CD4-positive, alpha-beta T cell (primary cell): ENCODE data around the gene OR12D2. TPM values are rescaled to one million over a fixed set of nuclear protein-coding genes. Genes with fewer than 3 reads are reported as not detected.
"Not testable (repeated sequence)": the region's sequence is repeated elsewhere in the genome, so short reads cannot be mapped to it uniquely, and the experiment has no call there.

Experiments used
- ATAC-seq: fragments of 200-7000 bp; cut with Tn5 transposase; one replicate; pipeline ENCODE4 v1.10.0; 2022; ENCODE audit warnings: mild to moderate bottlenecking; ENCODE audit not compliant: poor library complexity
- CTCF ChIA-PET: fragments of 350-600 bp; sonication (Branson Sonifier 250); formaldehyde crosslinking; loops from one replicate; lab custom pipeline; 2021; ENCODE audit warnings: antibody characterized with exemption, inconsistent platforms; lab: Charles Lee
- POLR2A ChIA-PET: fragments of 350-600 bp; sonication (Branson Sonifier 250); formaldehyde crosslinking; loops from one replicate; lab custom pipeline; 2021; ENCODE audit warnings: antibody characterized with exemption, inconsistent platforms; lab: Charles Lee
- DNase-seq, 14 experiments: peaks; one replicate each; pipeline ENCODE4 v3.0.0-alpha.2; 2013 to 2020; ENCODE audit warnings: mixed read lengths in 2 of 14
- H3K27ac ChIP-seq, 2 donors: one replicate each; pipeline versions ENCODE4 v1.5.1 to v1.7.0; 2013; ENCODE audit warnings: low read length in 2 of 2, low read depth in 1 of 2, mild to moderate bottlenecking in 1 of 2
- H3K27me3 ChIP-seq, 2 experiments: 1 replicate in 1 of 2; 2 replicates in 1 of 2; pipeline versions ENCODE4 v1.6.1 to v1.7.0; 2013; ENCODE audit warnings: low read length in 2 of 2, control low read depth in 1 of 2, mild to moderate bottlenecking in 1 of 2, moderate library complexity in 1 of 2; ENCODE audit not compliant: insufficient read depth in 2 of 2, control insufficient read depth in 1 of 2
- H3K36me3 ChIP-seq: one replicate; pipeline ENCODE4 v1.6.1; 2013; ENCODE audit warnings: low read length, control low read depth; ENCODE audit not compliant: insufficient read depth
- H3K4me1 ChIP-seq: one replicate; pipeline ENCODE4 v1.6.1; 2013; ENCODE audit warnings: low read length, control low read depth; ENCODE audit not compliant: insufficient read depth
- H3K4me3 ChIP-seq: one replicate; pipeline ENCODE4 v1.5.1; 2013; ENCODE audit warnings: mild to moderate bottlenecking, low read length, moderate library complexity
- H3K9me3 ChIP-seq, 2 experiments: 1 replicate in 1 of 2; 2 replicates in 1 of 2; pipeline versions ENCODE4 v1.6.1 to v1.7.0; 2013; ENCODE audit warnings: low read length in 2 of 2, mild to moderate bottlenecking in 2 of 2, control low read depth in 1 of 2, moderate library complexity in 1 of 2; ENCODE audit not compliant: control insufficient read depth in 1 of 2, insufficient read depth in 1 of 2
- H3K27ac Mint-ChIP-seq: one replicate; pipeline ENCODE4 v1.8.0; 2020; ENCODE audit warnings: mixed read lengths
- H3K27me3 Mint-ChIP-seq: one replicate; pipeline ENCODE4 v1.8.0; 2021; ENCODE audit warnings: mixed read lengths
- H3K36me3 Mint-ChIP-seq: one replicate; pipeline ENCODE4 v1.8.0; 2021; ENCODE audit warnings: low read depth, mixed read lengths
- H3K4me1 Mint-ChIP-seq: one replicate; pipeline ENCODE4 v1.8.0; 2021; ENCODE audit warnings: low read depth, mixed read lengths
- H3K4me3 Mint-ChIP-seq: one replicate; pipeline ENCODE4 v1.8.0; 2020; ENCODE audit warnings: mild to moderate bottlenecking, mixed read lengths
- H3K9me3 Mint-ChIP-seq: one replicate; pipeline ENCODE4 v1.8.0; 2020; ENCODE audit warnings: mixed read lengths
- CTCF ChIP-seq: fragments of 200-600 bp; IDR thresholded peaks from one replicate; pipeline ENCODE4 v1.8.0; 2022; ENCODE audit warnings: antibody characterized with exemption, mild to moderate bottlenecking
- intact Hi-C, 2 experiments: fragments of 100-400 bp; cut with DNase I in 1 of 2; cut with micrococcal nuclease in 1 of 2; formaldehyde crosslinking; loops; one replicate each; pipeline versions ENCODE4 v1.15.1 to v1.9.0; 2023 to 2025; cut with DNase I, micrococcal nuclease
- total RNA-seq, 174 experiments: library from RNA in 2 of 174; stranded (reverse) in 2 of 174; gene quantifications; one replicate each; pipeline ENCODE4 v1.2.3 and lab custom pipeline; 2021 to 2026

The OR12D2 gene
- total RNA-seq, 2 experiments from 2014 or later: not detected

- H3K27me3 ChIP-seq: peaks cover 4 to 32% of the 10 kb centered on the region in 2 experiments
- Mint-ChIP-seq H3K4me3 (no peak overlapping the region), H3K9me3 (no peaks in the 10 kb centered on the region), H3K4me1 (no peaks in the 10 kb centered on the region), H3K36me3 (no peaks in the 10 kb centered on the region), H3K27me3 (peaks cover 83% of the 10 kb centered on the region), H3K27ac (no peak overlapping the region)
- H3K9me3 ChIP-seq: peaks cover 0 to 4% of the 10 kb centered on the region in 2 experiments
- CTCF ChIA-PET: no interaction called here
- no peaks in the 10 kb centered on the region for H3K4me1 ChIP-seq
- TF ChIP-seq CTCF: no peak
- DNase-seq (no peak), ATAC-seq (no peak)
- H3K36me3 ChIP-seq: no peaks in the 10 kb centered on the region
- POLR2A ChIA-PET: no interaction called here
- intact Hi-C loops: no loop called here
- H3K4me3 ChIP-seq: no peak overlapping the region
- no peak overlapping the region for H3K27ac ChIP-seq
Observed at GRCh38 chr6:29424575-29424974, 29.1 kb downstream of the OR12D2 start.

GRCh38 chr6:29425075-29425474 lies 29.6 kb downstream of the OR12D2 start:
- DNase-seq (no peak), ATAC-seq (no peak)
- intact Hi-C loops: no loop called here
- CTCF ChIA-PET: no interaction called here
- no peak overlapping the region for H3K4me3 ChIP-seq
- Mint-ChIP-seq H3K36me3 (no peaks in the 10 kb centered on the region), H3K27ac (no peak overlapping the region), H3K9me3 (no peaks in the 10 kb centered on the region), H3K27me3 (peaks cover 80% of the 10 kb centered on the region), H3K4me3 (no peak overlapping the region), H3K4me1 (no peaks in the 10 kb centered on the region)
- POLR2A ChIA-PET: no interaction called here
- no peak for TF ChIP-seq CTCF
- H3K27ac ChIP-seq: no peak overlapping the region
- peaks cover 0 to 4% of the 10 kb centered on the region in 2 experiments for H3K9me3 ChIP-seq
- H3K36me3 ChIP-seq: no peaks in the 10 kb centered on the region
- H3K4me1 ChIP-seq: no peaks in the 10 kb centered on the region
- H3K27me3 ChIP-seq: peaks cover 3 to 32% of the 10 kb centered on the region in 2 experiments

- Histone ChIP-seq H3K27ac (no peak overlapping the region), H3K4me3 (no peak overlapping the region), H3K9me3 (peaks cover 0 to 4% of the 10 kb centered on the region in 2 experiments), H3K27me3 (peaks cover 3 to 25% of the 10 kb centered on the region in 2 experiments), H3K36me3 (no peaks in the 10 kb centered on the region), H3K4me1 (no peaks in the 10 kb centered on the region)
- Mint-ChIP-seq H3K27ac (no peak overlapping the region), H3K4me3 (no peak overlapping the region), H3K27me3 (peaks cover 74% of the 10 kb centered on the region), H3K36me3 (no peaks in the 10 kb centered on the region), H3K4me1 (no peaks in the 10 kb centered on the region), H3K9me3 (no peaks in the 10 kb centered on the region)
- ATAC-seq (no peak), DNase-seq (no peak)
- intact Hi-C loops: no loop called here
- ChIA-PET CTCF (no interaction called here), POLR2A (no interaction called here)
- TF ChIP-seq CTCF: no peak
Observed at GRCh38 chr6:29426654-29427053, 31.2 kb downstream of the OR12D2 start.

- CTCF ChIA-PET, H3K4me3 Mint-ChIP-seq, H3K9me3 Mint-ChIP-seq, H3K9me3 ChIP-seq, H3K27ac Mint-ChIP-seq, POLR2A ChIA-PET, H3K36me3 Mint-ChIP-seq, H3K36me3 ChIP-seq, intact Hi-C loops, H3K4me3 ChIP-seq, DNase-seq, H3K4me1 Mint-ChIP-seq, H3K4me1 ChIP-seq, H3K27ac ChIP-seq, ATAC-seq: not testable (repeated sequence)
- H3K27me3 Mint-ChIP-seq: peaks cover 85% of the 10 kb centered on the region
- H3K27me3 ChIP-seq: peaks cover 0 to 19% of the 10 kb centered on the region in 2 experiments
Observed at GRCh38 chr6:29436730-29437129, 41.3 kb downstream of the OR12D2 start.
